CD14-positive monocyte (primary cell): ENCODE measurements around the gene NTRK3. TPM values are rescaled to one million over a fixed set of nuclear protein-coding genes. Genes with fewer than 3 reads are reported as not detected.

Experiments used
- DNase-seq, 3 donors: peaks; one replicate each; pipeline ENCODE4 v3.0.0-alpha.2; 2011 to 2022
- H2AFZ ChIP-seq: 2 replicates; pipeline ENCODE4 v1.6.0; 2012; ENCODE audit warnings: mild to moderate bottlenecking, low read depth, low read length, inconsistent platforms; ENCODE audit not compliant: insufficient read depth, poor library complexity, severe bottlenecking
- H3K27ac ChIP-seq, 2 donors: 1 replicate in 1 of 2; 2 replicates in 1 of 2; pipeline ENCODE4 v1.5.1; 2012 to 2013; ENCODE audit warnings: low read length in 2 of 2, control low read depth in 1 of 2, inconsistent platforms in 1 of 2, low read depth in 1 of 2, mild to moderate bottlenecking in 1 of 2
- H3K27me3 ChIP-seq, 2 donors: one replicate each; pipeline versions ENCODE4 v1.6.0 to v1.6.1; 2011 to 2013; ENCODE audit warnings: low read length in 2 of 2; ENCODE audit not compliant: control insufficient read depth in 2 of 2, insufficient read depth in 2 of 2
- H3K36me3 ChIP-seq, 2 donors: replicated peaks in 1 of 2; 1 replicate in 1 of 2; 2 replicates in 1 of 2; pipeline versions ENCODE4 v1.5.1 to v1.6.1; 2012 to 2013; ENCODE audit warnings: low read length in 2 of 2, control low read depth in 1 of 2, inconsistent platforms in 1 of 2, mild to moderate bottlenecking in 1 of 2; ENCODE audit not compliant: insufficient read depth in 2 of 2, control insufficient read depth in 1 of 2
- H3K4me1 ChIP-seq, 2 donors: 1 replicate in 1 of 2; 2 replicates in 1 of 2; pipeline versions ENCODE4 v1.5.1 to v1.6.1; 2012 to 2013; ENCODE audit warnings: low read length in 2 of 2, control low read depth in 1 of 2, inconsistent platforms in 1 of 2, mild to moderate bottlenecking in 1 of 2, moderate library complexity in 1 of 2; ENCODE audit not compliant: insufficient read depth in 2 of 2, control insufficient read depth in 1 of 2
- H3K4me2 ChIP-seq: replicated peaks from 2 replicates; pipeline ENCODE3; 2012; ENCODE audit warnings: low read length, moderate library complexity, mild to moderate bottlenecking; ENCODE audit not compliant: poor library complexity, severe bottlenecking; ENCODE audit errors: extremely low read depth
- H3K4me3 ChIP-seq, 3 experiments: fragments of 200-600 bp in 1 of 3; sonication (generic) in 1 of 3; replicated peaks in 1 of 3; 1 replicate in 2 of 3; 2 replicates in 1 of 3; pipeline ENCODE4 v1.5.1; 2011 to 2013; ENCODE audit warnings: low read length in 3 of 3, mild to moderate bottlenecking in 3 of 3, control low read depth in 2 of 3, low read depth in 2 of 3, inconsistent platforms in 1 of 3, moderate library complexity in 1 of 3
- H3K79me2 ChIP-seq: 2 replicates; pipeline ENCODE4 v1.6.0; 2012; ENCODE audit warnings: mild to moderate bottlenecking, control low read depth, inconsistent platforms, low read length, moderate library complexity; ENCODE audit not compliant: insufficient read depth
- H3K9ac ChIP-seq: 2 replicates; pipeline ENCODE4 v1.6.0; 2017; ENCODE audit warnings: low read length, mild to moderate bottlenecking; ENCODE audit not compliant: insufficient read depth, poor library complexity, severe bottlenecking
- H3K9me3 ChIP-seq, 2 donors: replicated peaks in 1 of 2; 1 replicate in 1 of 2; 2 replicates in 1 of 2; pipeline versions ENCODE4 v1.5.1 to v1.6.1; 2012 to 2013; ENCODE audit warnings: low read length in 2 of 2, control low read depth in 1 of 2; ENCODE audit not compliant: control insufficient read depth in 1 of 2, insufficient read depth in 1 of 2
- H4K20me1 ChIP-seq: 2 replicates; pipeline ENCODE4 v1.6.0; 2012; ENCODE audit warnings: mild to moderate bottlenecking, low read length, control low read depth, moderate library complexity; ENCODE audit not compliant: insufficient read depth
- H3K27ac Mint-ChIP-seq, 7 donors: one replicate each; pipeline ENCODE4 v1.8.0; 2020; ENCODE audit warnings: mild to moderate bottlenecking in 7 of 7, mixed read lengths in 7 of 7, moderate library complexity in 6 of 7, inconsistent platforms in 2 of 7
- H3K27me3 Mint-ChIP-seq, 3 donors: one replicate each; pipeline ENCODE4 v1.8.0; 2021 to 2022; ENCODE audit warnings: low read depth in 3 of 3, mild to moderate bottlenecking in 3 of 3, mixed read lengths in 3 of 3, moderate library complexity in 3 of 3, inconsistent platforms in 1 of 3
- H3K36me3 Mint-ChIP-seq, 2 donors: one replicate each; pipeline ENCODE4 v1.8.0; 2020; ENCODE audit warnings: mixed read lengths in 2 of 2, inconsistent platforms in 1 of 2, mild to moderate bottlenecking in 1 of 2
- H3K4me1 Mint-ChIP-seq: one replicate; pipeline ENCODE4 v1.8.0; 2020; ENCODE audit warnings: mild to moderate bottlenecking, mixed read lengths
- H3K4me3 Mint-ChIP-seq, 2 donors: one replicate each; pipeline ENCODE4 v1.8.0; 2020; ENCODE audit warnings: mild to moderate bottlenecking in 2 of 2, mixed read lengths in 2 of 2, moderate library complexity in 1 of 2
- H3K9me3 Mint-ChIP-seq, 7 donors: one replicate each; pipeline ENCODE4 v1.8.0; 2020 to 2022; ENCODE audit warnings: mixed read lengths in 7 of 7, mild to moderate bottlenecking in 6 of 7, moderate library complexity in 6 of 7, inconsistent platforms in 2 of 7
- WGBS: methylation state at CpG from one replicate; pipeline ENCODE4 v1.1.5; 2013; ENCODE audit warnings: missing lambda C conversion rate; ENCODE audit not compliant: insufficient coverage; 5-methylcytosine and 5-hydroxymethylcytosine counted together
- intact Hi-C, 2 donors: fragments of 100-400 bp; cut with micrococcal nuclease; formaldehyde crosslinking; loops; one replicate each; pipeline versions ENCODE4 v1.15.0 to v1.15.1; 2023
- polyA plus RNA-seq, 3 donors: library from polyadenylated mRNA; depleted of rRNA in 1 of 3; unstranded in 2 of 3; stranded (reverse) in 1 of 3; fragments of 300-500 nt in 2 of 3; fragments of >200 nt in 1 of 3; fragmentation: Illumina TruSeq in 2 of 3; gene quantifications; 1 replicate in 2 of 3; 2 replicates in 1 of 3; pipeline ENCODE4 v1.2.3, GENCODE V29; 2012 to 2021
- TF ChIP-seq, protein P1 (sequence below): fragments of 200-600 bp; IDR thresholded peaks from one replicate; pipeline ENCODE4 v1.8.0; 2022; ENCODE audit warnings: antibody characterized with exemption, mild to moderate bottlenecking

Gene NTRK3
- polyA plus RNA-seq, 3 donors: not detected

DNA sequence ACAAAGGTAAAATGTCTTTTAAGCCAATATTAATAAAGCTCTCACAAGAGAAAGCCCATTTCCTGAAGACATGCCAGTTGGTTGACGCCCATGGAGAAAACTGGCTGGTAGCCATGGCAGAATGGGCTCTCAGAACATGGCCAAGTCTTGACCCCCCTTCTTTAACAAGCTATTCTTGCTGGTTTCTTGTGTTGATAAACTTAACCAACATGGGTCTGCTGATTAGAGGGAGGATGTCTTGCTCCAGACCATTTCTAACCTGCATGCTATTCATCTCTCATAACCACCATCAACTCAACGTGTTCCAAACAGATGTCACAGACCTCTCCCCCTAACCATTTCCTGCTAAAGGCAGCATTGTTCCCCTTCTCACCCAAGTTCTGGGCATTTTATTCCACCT lies 25.7 kb downstream of the NTRK3 start:
- H3K9me3 Mint-ChIP-seq: peaks cover 0 to 2% (median 0%) of the 10 kb centered on the region in 7 donors
- no peak overlapping the region for H3K4me2 ChIP-seq
- H3K4me1 ChIP-seq: no peaks in the 10 kb centered on the region
- no peaks in the 10 kb centered on the region for H3K9me3 ChIP-seq
- H3K27me3 ChIP-seq: no peaks in the 10 kb centered on the region
- no peak overlapping the region for H3K9ac ChIP-seq
- no peaks in the 10 kb centered on the region for H3K36me3 Mint-ChIP-seq
- TF ChIP-seq, protein P1, sequence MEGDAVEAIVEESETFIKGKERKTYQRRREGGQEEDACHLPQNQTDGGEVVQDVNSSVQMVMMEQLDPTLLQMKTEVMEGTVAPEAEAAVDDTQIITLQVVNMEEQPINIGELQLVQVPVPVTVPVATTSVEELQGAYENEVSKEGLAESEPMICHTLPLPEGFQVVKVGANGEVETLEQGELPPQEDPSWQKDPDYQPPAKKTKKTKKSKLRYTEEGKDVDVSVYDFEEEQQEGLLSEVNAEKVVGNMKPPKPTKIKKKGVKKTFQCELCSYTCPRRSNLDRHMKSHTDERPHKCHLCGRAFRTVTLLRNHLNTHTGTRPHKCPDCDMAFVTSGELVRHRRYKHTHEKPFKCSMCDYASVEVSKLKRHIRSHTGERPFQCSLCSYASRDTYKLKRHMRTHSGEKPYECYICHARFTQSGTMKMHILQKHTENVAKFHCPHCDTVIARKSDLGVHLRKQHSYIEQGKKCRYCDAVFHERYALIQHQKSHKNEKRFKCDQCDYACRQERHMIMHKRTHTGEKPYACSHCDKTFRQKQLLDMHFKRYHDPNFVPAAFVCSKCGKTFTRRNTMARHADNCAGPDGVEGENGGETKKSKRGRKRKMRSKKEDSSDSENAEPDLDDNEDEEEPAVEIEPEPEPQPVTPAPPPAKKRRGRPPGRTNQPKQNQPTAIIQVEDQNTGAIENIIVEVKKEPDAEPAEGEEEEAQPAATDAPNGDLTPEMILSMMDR: no peak
- DNase-seq: no peak
- H3K4me1 Mint-ChIP-seq: no peaks in the 10 kb centered on the region
- no peak overlapping the region for H3K27ac ChIP-seq
- H3K27ac Mint-ChIP-seq: no peak overlapping the region
- no peaks in the 10 kb centered on the region for H4K20me1 ChIP-seq
- no peaks in the 10 kb centered on the region for H3K79me2 ChIP-seq
- WGBS: 0% methylated on average over 1 of the region's 2 CpGs
- H3K4me3 ChIP-seq: no peak overlapping the region
- no peak overlapping the region for H2AFZ ChIP-seq
- no peaks in the 10 kb centered on the region for H3K36me3 ChIP-seq
- H3K4me3 Mint-ChIP-seq: no peak overlapping the region
- peaks cover 7 to 10% (median 9%) of the 10 kb centered on the region in 3 donors for H3K27me3 Mint-ChIP-seq
- intact Hi-C loops: no loop called here

DNA sequence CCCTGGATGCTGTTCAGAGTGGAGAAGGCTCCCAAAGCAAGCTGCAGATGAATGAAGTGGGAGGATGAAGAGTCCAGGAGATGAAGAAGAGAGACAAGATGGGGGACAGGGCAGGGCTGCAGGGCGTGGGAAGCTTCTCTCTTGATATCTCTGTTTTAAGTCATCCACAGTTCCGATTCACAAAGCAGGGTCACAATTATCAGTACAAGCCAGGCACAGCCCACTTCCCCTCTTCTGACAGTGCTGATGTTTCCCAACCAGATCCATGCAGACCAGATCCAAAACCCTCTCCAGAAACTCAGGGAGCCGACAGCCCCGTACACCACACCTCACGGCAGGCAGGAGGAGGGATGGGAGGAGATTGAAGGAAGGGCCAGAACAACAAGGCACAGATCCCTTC lies 31.1 kb downstream of the NTRK3 start:
- Histone ChIP-seq H4K20me1 (no peaks in the 10 kb centered on the region), H3K27ac (no peak overlapping the region), H3K4me3 (no peak overlapping the region), H3K27me3 (no peaks in the 10 kb centered on the region), H3K79me2 (no peaks in the 10 kb centered on the region), H3K36me3 (no peaks in the 10 kb centered on the region), H3K4me2 (no peak overlapping the region), H2AFZ (no peak overlapping the region), H3K4me1 (no peaks in the 10 kb centered on the region), H3K9ac (no peak overlapping the region), H3K9me3 (no peaks in the 10 kb centered on the region)
- no peaks in the 10 kb centered on the region for H3K36me3 Mint-ChIP-seq
- no peak for DNase-seq
- TF ChIP-seq, protein P1: no peak
- intact Hi-C loops: no loop called here
- no peak overlapping the region for H3K27ac Mint-ChIP-seq
- H3K4me3 Mint-ChIP-seq: no peak overlapping the region
- peaks cover 7 to 10% (median 9%) of the 10 kb centered on the region in 3 donors for H3K27me3 Mint-ChIP-seq
- 17% methylated on average over 1 of the region's 5 CpGs for WGBS
- H3K4me1 Mint-ChIP-seq: no peaks in the 10 kb centered on the region
- no peaks in the 10 kb centered on the region for H3K9me3 Mint-ChIP-seq
